SK-N-MC (cell line): ENCODE data around the gene PKNOX2.

ENCODE experiments used
- DNase-seq: peaks from one replicate; pipeline ENCODE4 v3.0.0-alpha.2; 2011; ENCODE audit warnings: low read depth, low spot score
- H3K27ac ChIP-seq: fragments of 200-600 bp; sonication (generic); 2 replicates; pipeline ENCODE4 v1.5.1; 2016; ENCODE audit warnings: mixed run types
- H3K36me3 ChIP-seq: fragments of 200-600 bp; sonication (generic); 2 replicates; pipeline ENCODE4 v1.6.1; 2017; ENCODE audit warnings: antibody characterized with exemption, low read length, mixed read lengths; ENCODE audit not compliant: insufficient read depth
- H3K4me3 ChIP-seq: fragments of 200-600 bp; sonication (generic); 2 replicates; pipeline ENCODE4 v1.5.1; 2016
- H3K9ac ChIP-seq: fragments of 200-600 bp; sonication (generic); 2 replicates; pipeline ENCODE4 v1.8.0; 2017; ENCODE audit warnings: mixed run types, mixed read lengths; ENCODE audit not compliant: insufficient read length
- H3K9me3 ChIP-seq: fragments of 200-600 bp; sonication (generic); 2 replicates; pipeline ENCODE4 v1.6.1; 2017; ENCODE audit warnings: low read depth, mild to moderate bottlenecking, antibody characterized with exemption, low read length, moderate library complexity, mixed read lengths
- EZH2 ChIP-seq: fragments of 200-600 bp; sonication (generic); IDR thresholded peaks from one replicate; pipeline ENCODE4 v1.6.1; 2017; ENCODE audit warnings: antibody characterized with exemption
- FOXP2 ChIP-seq: optimal IDR thresholded peaks from 2 replicates; pipeline ENCODE3; 2011; ENCODE audit warnings: mild to moderate bottlenecking, moderate library complexity; ENCODE audit not compliant: insufficient read depth; ENCODE audit errors: extremely low read length, control extremely low read depth
- POLR2AphosphoS5 ChIP-seq: IDR thresholded peaks from 2 replicates; pipeline ENCODE4 v1.6.1; 2012; ENCODE audit warnings: mild to moderate bottlenecking, low read depth, low read length, borderline replicate concordance

The PKNOX2 gene

DNA sequence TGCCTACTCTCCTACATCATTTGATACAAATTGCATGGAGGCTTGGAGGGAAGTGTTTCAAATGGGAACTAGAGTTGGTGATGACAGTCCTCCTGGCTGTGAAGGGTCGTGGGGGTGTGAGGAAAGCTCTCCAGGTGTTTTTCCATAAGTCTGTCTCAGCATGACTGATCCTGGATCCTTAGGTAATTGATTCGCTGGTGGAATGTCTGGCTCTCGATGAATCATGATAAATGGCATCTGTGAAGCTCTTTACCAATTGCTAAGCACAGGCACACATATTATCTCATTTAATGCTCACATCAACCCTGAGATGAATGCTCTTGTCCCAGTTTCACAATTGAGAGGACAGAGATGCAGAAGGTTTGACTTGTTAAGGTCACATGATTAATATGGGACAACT lies 107.5 kb downstream of the PKNOX2 start:
- no peak for TF ChIP-seq POLR2AphosphoS5
- TF ChIP-seq EZH2 = no peak
- TF ChIP-seq FOXP2 = no peak
- Histone ChIP-seq H3K4me3 (no peak overlapping the region), H3K9me3 (no peaks in the 10 kb centered on the region), H3K36me3 (no peaks in the 10 kb centered on the region), H3K9ac (no peak overlapping the region), H3K27ac (no peak overlapping the region)
- DNase-seq = no peak

DNA sequence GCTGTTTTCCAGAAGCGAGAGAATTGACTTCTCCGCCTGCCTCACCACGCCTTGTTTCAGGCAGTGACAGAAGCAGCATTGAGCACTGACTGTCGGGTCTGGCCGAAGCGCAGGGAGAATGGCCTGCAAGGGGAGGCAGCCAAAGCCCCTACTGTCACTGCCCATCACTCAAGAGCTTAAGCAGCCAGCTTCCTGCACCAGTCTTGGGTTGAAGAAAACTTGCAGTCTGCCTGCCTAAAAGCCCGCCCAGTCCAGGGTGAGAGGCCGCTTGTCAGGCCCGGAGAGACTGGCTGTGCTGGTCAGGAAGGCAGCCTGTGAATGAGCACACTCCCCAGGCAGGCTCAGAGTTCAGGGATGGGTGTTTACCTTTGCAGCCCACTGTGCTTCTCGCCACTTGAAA lies 108.3 kb downstream of the PKNOX2 start:
- no peaks in the 10 kb centered on the region for H3K9me3 ChIP-seq
- H3K36me3 ChIP-seq = no peaks in the 10 kb centered on the region
- no peak overlapping the region for H3K4me3 ChIP-seq
- no peak overlapping the region for H3K27ac ChIP-seq
- H3K9ac ChIP-seq = no peak overlapping the region
- DNase-seq = no peak
- TF ChIP-seq EZH2 = no peak
- TF ChIP-seq FOXP2 = no peak
- no peak for TF ChIP-seq POLR2AphosphoS5

DNA sequence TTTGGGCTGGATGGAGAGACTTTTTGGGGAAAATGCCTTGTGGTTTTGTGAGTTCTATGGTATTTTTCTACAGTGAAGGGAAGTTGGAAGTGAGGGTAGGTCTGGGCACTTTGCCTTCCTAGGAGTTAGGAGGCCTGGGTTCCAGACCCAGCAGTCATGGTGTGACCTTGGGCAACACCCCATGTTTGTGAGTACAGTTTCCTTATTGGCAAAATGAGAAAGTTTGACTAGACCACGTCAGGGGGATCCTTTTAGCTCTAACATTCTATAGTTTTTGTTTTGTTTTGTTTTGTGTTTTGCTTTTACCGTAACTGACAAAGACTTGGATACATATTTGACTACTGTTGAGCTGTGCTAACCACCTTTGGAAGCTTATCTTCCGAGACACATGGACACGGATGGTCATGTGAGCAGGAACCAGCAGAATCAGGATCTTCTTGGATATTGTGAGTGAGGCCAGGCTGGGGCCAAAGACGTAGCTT lies 109.0 kb downstream of the PKNOX2 start:
- Histone ChIP-seq H3K9ac (no peak overlapping the region), H3K4me3 (no peak overlapping the region), H3K36me3 (no peaks in the 10 kb centered on the region), H3K27ac (no peak overlapping the region), H3K9me3 (no peaks in the 10 kb centered on the region)
- no peak for DNase-seq
- TF ChIP-seq FOXP2 (no peak), POLR2AphosphoS5 (no peak)

DNA sequence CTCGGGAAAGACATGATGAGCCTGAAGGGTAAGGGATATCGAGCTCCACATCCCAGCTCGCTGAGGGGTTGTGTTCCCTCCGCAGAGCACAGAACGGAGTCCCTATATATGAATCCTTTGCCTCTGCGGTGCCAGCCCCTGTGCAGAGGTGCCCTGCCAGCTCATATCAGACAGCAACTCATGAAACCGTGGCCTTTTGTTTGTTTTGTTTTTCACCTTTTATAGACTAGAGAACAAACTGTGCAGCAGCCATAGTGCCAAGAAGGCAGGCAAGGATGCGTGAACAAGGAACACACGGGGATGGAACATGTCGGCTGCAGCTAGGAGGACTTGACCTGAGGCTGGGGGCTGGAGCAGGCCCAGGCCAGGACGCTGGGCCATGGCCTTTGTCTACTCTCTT lies 109.8 kb downstream of the PKNOX2 start:
- no peak for TF ChIP-seq FOXP2
- no peak for TF ChIP-seq POLR2AphosphoS5
- no peak for TF ChIP-seq EZH2
- Histone ChIP-seq H3K27ac (no peak overlapping the region), H3K9me3 (no peaks in the 10 kb centered on the region), H3K4me3 (no peak overlapping the region), H3K36me3 (no peaks in the 10 kb centered on the region), H3K9ac (no peak overlapping the region)
- DNase-seq = no peak

DNA sequence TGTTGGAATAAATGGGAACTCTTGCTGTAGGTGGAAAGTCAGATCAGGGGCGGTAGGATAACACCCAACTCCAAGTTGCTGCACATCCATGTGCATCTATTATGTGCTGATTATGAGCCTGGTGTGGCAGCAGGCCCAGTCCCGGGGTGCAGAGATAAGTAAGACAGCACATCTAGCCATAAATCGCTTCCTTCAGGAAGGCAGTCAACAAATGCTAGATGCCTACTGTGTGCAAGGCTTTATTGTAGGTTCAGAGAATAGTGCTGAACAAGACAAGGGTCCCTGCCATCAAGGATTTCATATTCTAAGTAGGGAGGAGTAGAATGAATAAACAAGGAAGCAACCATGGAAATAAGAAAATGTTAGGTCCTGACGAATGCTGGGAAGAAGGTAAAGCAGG lies 110.2 kb downstream of the PKNOX2 start:
- TF ChIP-seq EZH2 (no peak), FOXP2 (no peak), POLR2AphosphoS5 (no peak)

DNA sequence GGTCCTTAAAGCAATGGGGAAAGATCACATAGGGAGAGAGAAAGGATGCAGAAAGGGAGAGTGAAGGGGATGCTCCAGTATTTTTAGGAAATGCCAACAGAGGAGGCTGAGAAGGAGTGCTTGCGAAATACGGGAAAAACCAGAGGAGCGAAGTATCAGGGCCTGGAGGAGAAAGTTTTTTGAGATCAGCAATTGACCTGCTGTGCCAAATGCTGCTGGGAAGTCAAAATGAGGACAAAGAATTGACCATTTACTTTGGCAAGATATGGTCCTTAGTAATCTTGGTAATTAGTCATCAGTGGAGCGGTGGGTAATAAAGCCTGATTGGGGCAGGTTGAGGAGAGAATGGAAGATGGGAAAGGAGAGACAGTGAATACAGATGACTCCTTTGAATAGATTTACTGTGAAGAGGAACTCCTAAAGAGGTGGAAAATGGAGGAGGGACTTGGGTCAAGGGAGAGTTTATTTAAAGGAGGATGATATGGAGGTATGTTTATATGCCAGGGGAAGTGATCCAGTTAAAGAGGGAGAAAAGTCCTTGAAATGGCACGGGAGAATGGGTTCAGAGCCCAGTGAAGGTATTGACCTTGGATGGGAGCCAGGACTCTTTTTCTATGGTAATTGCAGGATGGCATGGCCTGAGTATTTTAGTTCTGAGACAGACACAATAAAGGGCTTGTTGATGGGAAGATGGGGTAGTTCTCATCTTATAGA lies 111.5 kb downstream of the PKNOX2 start:
- Histone ChIP-seq H3K36me3 (no peaks in the 10 kb centered on the region), H3K27ac (no peak overlapping the region), H3K4me3 (no peak overlapping the region), H3K9ac (no peak overlapping the region), H3K9me3 (no peaks in the 10 kb centered on the region)
- no peak for DNase-seq
- TF ChIP-seq FOXP2 (no peak), EZH2 (no peak), POLR2AphosphoS5 (no peak)

More for the DNA sequence above, 110.2 kb downstream of the PKNOX2 start:
- no peak for DNase-seq
- Histone ChIP-seq H3K4me3 (no peak overlapping the region), H3K9me3 (no peaks in the 10 kb centered on the region), H3K36me3 (no peaks in the 10 kb centered on the region), H3K27ac (no peak overlapping the region), H3K9ac (no peak overlapping the region)

DNA sequence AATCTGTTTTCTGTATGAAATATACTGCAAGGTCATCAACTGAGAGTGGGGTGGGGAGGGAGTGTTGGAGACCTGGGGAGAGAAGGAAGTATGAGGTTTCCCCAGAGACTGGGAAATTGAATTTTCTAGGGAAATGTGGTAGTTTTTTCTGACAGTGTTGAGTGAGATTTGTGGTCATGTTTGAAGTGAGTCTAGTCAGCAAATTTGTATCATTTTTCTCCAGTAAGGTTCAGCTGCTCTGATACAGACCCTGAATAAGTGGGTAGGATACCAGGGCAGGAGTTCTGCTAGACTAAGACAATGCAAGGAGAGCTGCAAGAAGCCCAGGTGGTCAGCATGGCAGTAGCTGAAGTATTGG lies 112.0 kb downstream of the PKNOX2 start:
- TF ChIP-seq POLR2AphosphoS5 (no peak), FOXP2 (no peak), EZH2 (no peak)
- no peak overlapping the region for H3K27ac ChIP-seq
- no peaks in the 10 kb centered on the region for H3K9me3 ChIP-seq

DNA sequence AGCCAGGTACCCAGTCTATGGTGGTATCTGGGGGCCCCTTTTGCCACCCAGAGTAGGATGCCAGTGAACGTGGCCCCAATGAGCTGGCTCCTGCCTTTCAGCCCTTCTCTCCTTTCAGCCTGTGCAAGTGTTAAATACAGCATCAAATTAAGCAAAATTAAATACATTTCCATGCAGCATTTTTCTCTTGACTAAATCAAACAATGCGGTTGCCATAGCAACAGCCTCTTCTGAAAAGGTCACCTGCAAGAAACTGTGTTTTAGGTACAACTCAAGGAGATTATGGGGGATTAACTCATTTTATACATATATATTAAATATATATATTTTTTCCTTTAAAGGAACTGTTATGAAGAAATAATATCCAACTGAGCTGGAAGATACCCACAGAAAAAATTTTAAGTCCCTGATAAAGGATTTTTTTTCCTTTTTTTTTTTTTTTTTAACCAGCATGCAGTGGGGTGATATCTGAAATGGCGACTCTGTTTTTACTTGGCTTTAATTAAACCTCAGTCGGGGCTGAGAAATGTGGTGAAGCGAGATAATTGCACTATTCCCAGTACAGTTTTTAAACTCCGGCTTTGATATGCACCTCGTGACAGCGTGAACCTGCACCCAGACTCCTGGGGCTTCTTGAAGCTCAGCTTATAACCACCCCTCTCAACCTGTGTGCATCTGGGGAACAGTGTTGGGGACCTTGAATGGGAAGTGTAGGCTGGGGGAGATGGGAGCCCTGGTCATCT lies 115.3 kb downstream of the PKNOX2 start:
- H3K4me3 ChIP-seq = no peak overlapping the region
- TF ChIP-seq FOXP2 = no peak
- TF ChIP-seq POLR2AphosphoS5 = no peak
- TF ChIP-seq EZH2 = no peak
- H3K36me3 ChIP-seq = no peaks in the 10 kb centered on the region
- no peaks in the 10 kb centered on the region for H3K9me3 ChIP-seq
- DNase-seq = no peak
- no peak overlapping the region for H3K27ac ChIP-seq
- no peak overlapping the region for H3K9ac ChIP-seq

More for the DNA sequence above, 112.0 kb downstream of the PKNOX2 start:
- Histone ChIP-seq H3K9ac (no peak overlapping the region), H3K4me3 (no peak overlapping the region), H3K36me3 (no peaks in the 10 kb centered on the region)
- DNase-seq = no peak
